Mesenchymal stem cell (in vitro differentiated cells and primary cell): ENCODE data around the gene COL8A1.

Source experiments
- DNase-seq: peaks from one replicate; pipeline ENCODE4 v3.0.0-alpha.2; 2013
- H2AFZ ChIP-seq: one replicate; pipeline ENCODE4 v1.6.1; 2013; ENCODE audit warnings: low read depth, mild to moderate bottlenecking, control low read depth, inconsistent platforms, low read length, moderate library complexity
- H2AK5ac ChIP-seq: 2 replicates; pipeline ENCODE4 v1.6.1; 2013; ENCODE audit warnings: low read length, moderate library complexity, mild to moderate bottlenecking, inconsistent platforms; ENCODE audit not compliant: severe bottlenecking
- H2BK120ac ChIP-seq: one replicate; pipeline ENCODE4 v1.6.1; 2013; ENCODE audit warnings: low read depth, mild to moderate bottlenecking, inconsistent platforms, low read length, moderate library complexity
- H2BK12ac ChIP-seq, 2 experiments: one replicate each; pipeline ENCODE4 v1.6.1; 2013; ENCODE audit warnings: inconsistent platforms in 2 of 2, low read length in 2 of 2, mild to moderate bottlenecking in 2 of 2, moderate library complexity in 2 of 2, control low read depth in 1 of 2
- H2BK15ac ChIP-seq: one replicate; pipeline ENCODE4 v1.6.1; 2013; ENCODE audit warnings: mild to moderate bottlenecking, low read depth, inconsistent platforms; ENCODE audit not compliant: poor library complexity, severe bottlenecking
- H2BK5ac ChIP-seq: 2 replicates; pipeline ENCODE4 v1.6.1; 2013; ENCODE audit warnings: low read depth, mild to moderate bottlenecking, low read length, control low read depth, inconsistent platforms; ENCODE audit not compliant: poor library complexity, severe bottlenecking
- H3K14ac ChIP-seq, 2 experiments: one replicate each; pipeline ENCODE4 v1.6.1; 2013; ENCODE audit warnings: inconsistent platforms in 2 of 2, low read length in 2 of 2, control low read depth in 1 of 2, mild to moderate bottlenecking in 1 of 2, moderate library complexity in 1 of 2
- H3K18ac ChIP-seq, 2 experiments: one replicate each; pipeline ENCODE4 v1.6.1; 2013; ENCODE audit warnings: inconsistent platforms in 2 of 2, low read length in 2 of 2, control low read depth in 1 of 2, low read depth in 1 of 2, mild to moderate bottlenecking in 1 of 2
- H3K23ac ChIP-seq, 2 experiments: one replicate each; pipeline ENCODE4 v1.6.1; 2013; ENCODE audit warnings: inconsistent platforms in 2 of 2, low read length in 2 of 2, mild to moderate bottlenecking in 2 of 2, moderate library complexity in 2 of 2, control low read depth in 1 of 2
- H3K27ac ChIP-seq: 2 replicates; pipeline ENCODE4 v1.5.1; 2013; ENCODE audit warnings: mild to moderate bottlenecking, moderate library complexity, low read length, control low read depth, inconsistent platforms; ENCODE audit not compliant: poor library complexity, severe bottlenecking
- H3K27me3 ChIP-seq, 2 experiments: 2 replicates each; pipeline versions ENCODE4 v1.6.1 to v1.7.0; 2013; ENCODE audit warnings: low read length in 2 of 2, mild to moderate bottlenecking in 2 of 2, moderate library complexity in 2 of 2, control low read depth in 1 of 2, inconsistent platforms in 1 of 2; ENCODE audit not compliant: control insufficient read depth in 1 of 2, insufficient read depth in 1 of 2
- H3K36me3 ChIP-seq, 2 experiments: 2 replicates each; pipeline versions ENCODE4 v1.6.1 to v1.7.0; 2013; ENCODE audit warnings: low read length in 2 of 2, control low read depth in 1 of 2, inconsistent platforms in 1 of 2, low read depth in 1 of 2, mild to moderate bottlenecking in 1 of 2; ENCODE audit not compliant: insufficient read depth in 2 of 2, control insufficient read depth in 1 of 2
- H3K4ac ChIP-seq, 2 experiments: one replicate each; pipeline ENCODE4 v1.6.1; 2013; ENCODE audit warnings: inconsistent platforms in 2 of 2, low read length in 2 of 2, mild to moderate bottlenecking in 2 of 2, moderate library complexity in 2 of 2, control low read depth in 1 of 2, low read depth in 1 of 2
- H3K4me1 ChIP-seq: 2 replicates; pipeline ENCODE4 v1.6.1; 2013; ENCODE audit warnings: low read depth, low read length, control low read depth; ENCODE audit not compliant: control insufficient read depth, insufficient read depth
- H3K4me2 ChIP-seq: 2 replicates; pipeline ENCODE4 v1.6.1; 2013; ENCODE audit warnings: low read length, mild to moderate bottlenecking, inconsistent platforms; ENCODE audit not compliant: poor library complexity, severe bottlenecking
- H3K4me3 ChIP-seq, 2 experiments: 2 replicates each; pipeline versions ENCODE4 v1.5.1 to v1.7.0; 2013; ENCODE audit warnings: low read length in 2 of 2, mild to moderate bottlenecking in 2 of 2, control low read depth in 1 of 2, low read depth in 1 of 2; ENCODE audit not compliant: insufficient read depth in 1 of 2
- H3K79me1 ChIP-seq: replicated peaks from 2 replicates; pipeline ENCODE4 v1.6.1; 2013; ENCODE audit warnings: mild to moderate bottlenecking, control low read depth, low read length, inconsistent platforms; ENCODE audit not compliant: poor library complexity, severe bottlenecking
- H3K9ac ChIP-seq: 2 replicates; pipeline ENCODE4 v1.7.0; 2013; ENCODE audit warnings: mild to moderate bottlenecking, low read length, moderate library complexity
- H3K9me3 ChIP-seq: 2 replicates; pipeline ENCODE4 v1.7.0; 2013; ENCODE audit warnings: mild to moderate bottlenecking, low read length; ENCODE audit not compliant: control insufficient read depth
- H4K8ac ChIP-seq: one replicate; pipeline ENCODE4 v1.6.1; 2013; ENCODE audit warnings: inconsistent platforms, mild to moderate bottlenecking, low read length, moderate library complexity
- H4K91ac ChIP-seq: one replicate; pipeline ENCODE4 v1.6.1; 2013; ENCODE audit warnings: mild to moderate bottlenecking, low read length, inconsistent platforms
- WGBS: methylation state at CpG from one replicate; pipeline ENCODE4 v1.1.7; 2013; ENCODE audit warnings: mixed read lengths; 5-methylcytosine and 5-hydroxymethylcytosine counted together

COL8A1 gene

GRCh38 chr3:99768126-99768525 is 129.7 kb downstream of the COL8A1 start:
- Histone ChIP-seq H4K91ac (no peak overlapping the region), H2AK5ac (peak overlapping the region; percentile 96), H3K23ac (no peak overlapping the region)

DNA sequence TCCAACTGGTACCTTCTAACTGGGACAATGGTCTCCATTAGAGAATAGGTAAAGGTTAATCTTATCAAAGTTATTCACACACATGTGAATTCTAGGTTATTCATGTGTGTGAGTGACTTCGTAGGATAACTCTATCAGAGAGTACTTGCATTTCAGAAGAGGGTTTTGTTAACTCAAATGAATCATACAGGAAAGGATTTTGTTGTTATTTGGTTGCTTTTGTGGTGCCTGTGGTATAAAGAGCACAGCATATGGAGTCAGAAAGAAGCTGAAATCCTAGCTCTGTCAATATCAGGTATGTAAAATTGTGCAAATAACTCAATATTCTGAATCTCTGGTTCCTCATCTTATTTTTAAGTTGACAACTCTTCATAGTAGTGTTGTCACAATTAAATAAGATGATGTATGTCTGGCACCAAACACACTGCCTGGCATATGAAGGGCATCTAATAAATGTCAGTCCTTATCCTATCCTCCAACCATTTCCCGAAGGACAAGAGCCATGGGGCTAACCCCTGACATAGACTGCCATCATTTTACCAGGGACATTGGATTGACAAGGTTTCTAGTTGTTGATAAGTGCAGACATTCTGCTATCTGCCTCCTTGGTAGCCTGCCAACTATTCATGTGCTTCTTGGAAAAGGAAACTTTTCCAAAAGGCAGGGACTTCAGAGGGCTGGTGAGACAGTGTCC is 130.6 kb downstream of the COL8A1 start:
- Histone ChIP-seq H3K18ac (no peak overlapping the region), H3K9ac (no peak overlapping the region), H3K27me3 (no peaks in the 10 kb centered on the region), H2AFZ (no peak overlapping the region), H2BK120ac (no peak overlapping the region), H3K4ac (no peak overlapping the region), H3K14ac (no peak overlapping the region), H3K27ac (peak overlapping the region; percentile 69), H3K36me3 (peaks cover 0 to 5% of the 10 kb centered on the region in 2 experiments), H3K9me3 (no peaks in the 10 kb centered on the region), H4K8ac (no peak overlapping the region), H2BK12ac (no peak overlapping the region), H2AK5ac (peak overlapping the region; percentile 96), H2BK5ac (peak overlapping the region; percentile 49), H4K91ac (no peak overlapping the region), H3K4me1 (peaks cover 4% of the 10 kb centered on the region), H3K79me1 (peaks cover 3% of the 10 kb centered on the region), H3K4me3 (no peak overlapping the region), H2BK15ac (no peak overlapping the region), H3K23ac (no peak overlapping the region), H3K4me2 (no peak overlapping the region)
- WGBS: 94% methylated on average over 2 of the region's 2 CpGs
- no peak for DNase-seq

More at GRCh38 chr3:99768126-99768525, 129.7 kb downstream of the COL8A1 start:
- Histone ChIP-seq H2BK15ac (no peak overlapping the region), H3K27me3 (no peaks in the 10 kb centered on the region), H3K27ac (peak overlapping the region; percentile 69), H3K9me3 (no peaks in the 10 kb centered on the region), H3K4me3 (no peak overlapping the region), H3K14ac (no peak overlapping the region), H3K4ac (no peak overlapping the region), H3K36me3 (peaks cover 0 to 9% of the 10 kb centered on the region in 2 experiments), H2AFZ (no peak overlapping the region), H3K9ac (no peak overlapping the region), H2BK12ac (no peak overlapping the region), H2BK120ac (no peak overlapping the region), H4K8ac (no peak overlapping the region), H3K4me1 (peaks cover 8% of the 10 kb centered on the region), H3K18ac (no peak overlapping the region), H2BK5ac (no peak overlapping the region), H3K4me2 (no peak overlapping the region), H3K79me1 (peaks cover 7% of the 10 kb centered on the region)
- 83% methylated on average over 1 of the region's 1 CpG for WGBS
- no peak for DNase-seq

- H2AK5ac ChIP-seq: no peak overlapping the region
- H3K4me1 ChIP-seq: peaks cover 8% of the 10 kb centered on the region
- H2BK15ac ChIP-seq: no peak overlapping the region
- H3K9me3 ChIP-seq: no peaks in the 10 kb centered on the region
- no peak overlapping the region for H3K14ac ChIP-seq
- peaks cover 8% of the 10 kb centered on the region for H3K79me1 ChIP-seq
- no peak overlapping the region for H3K23ac ChIP-seq
- H2AFZ ChIP-seq: no peak overlapping the region
- H2BK5ac ChIP-seq: no peak overlapping the region
- no peak overlapping the region for H2BK120ac ChIP-seq
- H3K9ac ChIP-seq: no peak overlapping the region
- H3K4me3 ChIP-seq: no peak overlapping the region
- H3K4me2 ChIP-seq: no peak overlapping the region
- no peaks in the 10 kb centered on the region for H3K27me3 ChIP-seq
- no peak overlapping the region for H3K4ac ChIP-seq
- DNase-seq: no peak
- H3K27ac ChIP-seq: no peak overlapping the region
- no peak overlapping the region for H3K18ac ChIP-seq
- H3K36me3 ChIP-seq: peaks cover 0 to 8% of the 10 kb centered on the region in 2 experiments
- H2BK12ac ChIP-seq: no peak overlapping the region
- no peak overlapping the region for H4K8ac ChIP-seq
- no peak overlapping the region for H4K91ac ChIP-seq
- no CpG with 5 or more reads among the region's 3 CpGs for WGBS
Observed at GRCh38 chr3:99772171-99772570, 133.8 kb downstream of the COL8A1 start.

GRCh38 chr3:99772671-99773070 is 134.3 kb downstream of the COL8A1 start:
- Histone ChIP-seq H3K36me3 (peaks cover 0 to 8% of the 10 kb centered on the region in 2 experiments), H2AK5ac (no peak overlapping the region), H3K4ac (no peak overlapping the region), H3K14ac (no peak overlapping the region), H2BK120ac (no peak overlapping the region), H3K79me1 (peaks cover 8% of the 10 kb centered on the region), H3K18ac (no peak overlapping the region), H3K4me2 (no peak overlapping the region), H3K9me3 (no peaks in the 10 kb centered on the region), H3K4me1 (peaks cover 8% of the 10 kb centered on the region), H2AFZ (no peak overlapping the region), H3K23ac (no peak overlapping the region), H4K91ac (no peak overlapping the region), H2BK12ac (no peak overlapping the region), H2BK15ac (no peak overlapping the region), H2BK5ac (no peak overlapping the region), H3K9ac (no peak overlapping the region), H3K27me3 (no peaks in the 10 kb centered on the region), H3K4me3 (no peak overlapping the region), H3K27ac (peak overlapping the region; percentile 18), H4K8ac (no peak overlapping the region)
- WGBS: 95% methylated on average over 1 of the region's 1 CpG
- no peak for DNase-seq
